ENCODE results near the gene GSTT2B.
A peak's percentile ranks its signal among the peaks of the same experiment; 100 is the strongest.
"Not testable (repeated sequence)": the region's sequence is repeated elsewhere in the genome, so short reads cannot be mapped to it uniquely, and the experiment has no call there.

The GSTT2B gene

GRCh38 chr22:24006914-24007214, 45.9 kb upstream of the GSTT2B start:
- TF ChIP-seq, protein P1, sequence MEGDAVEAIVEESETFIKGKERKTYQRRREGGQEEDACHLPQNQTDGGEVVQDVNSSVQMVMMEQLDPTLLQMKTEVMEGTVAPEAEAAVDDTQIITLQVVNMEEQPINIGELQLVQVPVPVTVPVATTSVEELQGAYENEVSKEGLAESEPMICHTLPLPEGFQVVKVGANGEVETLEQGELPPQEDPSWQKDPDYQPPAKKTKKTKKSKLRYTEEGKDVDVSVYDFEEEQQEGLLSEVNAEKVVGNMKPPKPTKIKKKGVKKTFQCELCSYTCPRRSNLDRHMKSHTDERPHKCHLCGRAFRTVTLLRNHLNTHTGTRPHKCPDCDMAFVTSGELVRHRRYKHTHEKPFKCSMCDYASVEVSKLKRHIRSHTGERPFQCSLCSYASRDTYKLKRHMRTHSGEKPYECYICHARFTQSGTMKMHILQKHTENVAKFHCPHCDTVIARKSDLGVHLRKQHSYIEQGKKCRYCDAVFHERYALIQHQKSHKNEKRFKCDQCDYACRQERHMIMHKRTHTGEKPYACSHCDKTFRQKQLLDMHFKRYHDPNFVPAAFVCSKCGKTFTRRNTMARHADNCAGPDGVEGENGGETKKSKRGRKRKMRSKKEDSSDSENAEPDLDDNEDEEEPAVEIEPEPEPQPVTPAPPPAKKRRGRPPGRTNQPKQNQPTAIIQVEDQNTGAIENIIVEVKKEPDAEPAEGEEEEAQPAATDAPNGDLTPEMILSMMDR (IDR thresholded peaks at IDR 0.05; ENCODE audit: low read depth, low read length): no peak
- DNase-seq (ENCODE audit: low read depth in 2 of 2): no peak
- no peak overlapping the region for H3K4me3 ChIP-seq (replicated peaks in 1 of 2; ENCODE audit: low read depth in 2 of 2, low read length in 2 of 2)

- no peak for DNase-seq (ENCODE audit: low read depth in 2 of 2)
- no peak overlapping the region for H3K4me3 ChIP-seq (replicated peaks in 1 of 2; ENCODE audit: low read depth in 2 of 2, low read length in 2 of 2)
- TF ChIP-seq, protein P1 (IDR thresholded peaks at IDR 0.05; ENCODE audit: low read depth, low read length): no peak
Observed at GRCh38 chr22:24006207-24006913, 45.4 kb upstream of the GSTT2B start.

- TF ChIP-seq, protein P1 (IDR thresholded peaks at IDR 0.05; ENCODE audit: low read depth, low read length): no peak
- DNase-seq (ENCODE audit: low read depth in 2 of 2): peak; percentile 43 to 57
- H3K4me3 ChIP-seq (replicated peaks in 1 of 2; ENCODE audit: low read depth in 2 of 2, low read length in 2 of 2): no peak within 1 kb of the TSS
Observed at GRCh38 chr22:24005201-24005600, 44.2 kb upstream of the GSTT2B start, which contains the start of gene GSTT4. GSTT4 (minus strand) TSS chr22:24005453; CDS start chr22:24005356, 97 bp downstream.

- TF ChIP-seq, protein P1 (IDR thresholded peaks at IDR 0.05; ENCODE audit: low read depth, low read length): no peak
- no peak for DNase-seq (ENCODE audit: low read depth in 2 of 2)
- no peak overlapping the region for H3K4me3 ChIP-seq (replicated peaks in 1 of 2; ENCODE audit: low read depth in 2 of 2, low read length in 2 of 2)
Observed at GRCh38 chr22:24003887-24004286, 42.9 kb upstream of the GSTT2B start.

DNA sequence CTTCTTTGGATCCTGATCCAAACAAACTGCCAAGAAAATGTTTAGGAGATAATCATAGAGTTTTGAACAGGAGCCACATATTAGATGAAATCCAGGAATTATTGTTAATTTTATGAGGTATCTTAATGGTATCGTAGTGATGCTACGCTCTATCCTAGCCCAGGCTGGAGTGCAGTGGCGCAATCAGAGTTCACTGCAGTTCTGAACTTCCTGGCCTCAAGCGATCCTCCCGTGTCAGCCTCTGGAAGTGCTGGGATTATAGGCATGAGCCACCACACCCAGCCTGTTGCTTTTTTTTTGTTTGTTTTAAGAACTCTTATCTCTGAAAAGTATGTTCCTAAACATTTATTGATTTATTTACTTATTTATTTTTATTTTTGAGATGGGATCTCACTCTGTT, 41.9 kb upstream of the GSTT2B start:
- DNase-seq (ENCODE audit: low read depth in 2 of 2): no peak
- no peak overlapping the region for H3K4me3 ChIP-seq (replicated peaks in 1 of 2; ENCODE audit: low read depth in 2 of 2, low read length in 2 of 2)
- TF ChIP-seq, protein P1 (IDR thresholded peaks at IDR 0.05; ENCODE audit: low read depth, low read length): no peak

GRCh38 chr22:24002272-24002671, 41.3 kb upstream of the GSTT2B start:
- DNase-seq (ENCODE audit: low read depth in 2 of 2): no peak
- H3K4me3 ChIP-seq (replicated peaks in 1 of 2; ENCODE audit: low read depth in 2 of 2, low read length in 2 of 2): no peak overlapping the region
- TF ChIP-seq, protein P1 (IDR thresholded peaks at IDR 0.05; ENCODE audit: low read depth, low read length): no peak

DNA sequence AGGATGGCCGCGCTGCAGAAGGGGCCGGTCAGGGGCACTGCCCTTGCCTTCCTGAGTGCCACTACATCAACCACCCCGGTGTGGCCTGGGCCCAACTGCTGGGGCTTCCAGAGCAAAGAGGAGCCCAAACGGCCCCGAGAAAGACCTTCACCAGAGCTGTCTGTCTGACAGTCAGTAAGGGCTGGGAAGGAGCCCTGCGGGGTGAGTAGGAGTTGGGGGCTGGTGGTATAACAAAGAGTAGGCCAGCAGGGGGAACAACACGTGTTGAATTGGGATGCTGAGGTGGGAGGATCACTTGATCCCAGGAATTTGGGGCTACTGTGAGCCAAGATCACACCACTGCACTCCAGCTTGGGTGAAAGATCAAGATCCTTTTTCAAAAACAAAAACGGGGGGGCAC, 40.3 kb upstream of the GSTT2B start:
- TF ChIP-seq, protein P1 (IDR thresholded peaks at IDR 0.05; ENCODE audit: low read depth, low read length): no peak
- DNase-seq (ENCODE audit: low read depth in 2 of 2): no peak
- no peak overlapping the region for H3K4me3 ChIP-seq (replicated peaks in 1 of 2; ENCODE audit: low read depth in 2 of 2, low read length in 2 of 2)

DNA sequence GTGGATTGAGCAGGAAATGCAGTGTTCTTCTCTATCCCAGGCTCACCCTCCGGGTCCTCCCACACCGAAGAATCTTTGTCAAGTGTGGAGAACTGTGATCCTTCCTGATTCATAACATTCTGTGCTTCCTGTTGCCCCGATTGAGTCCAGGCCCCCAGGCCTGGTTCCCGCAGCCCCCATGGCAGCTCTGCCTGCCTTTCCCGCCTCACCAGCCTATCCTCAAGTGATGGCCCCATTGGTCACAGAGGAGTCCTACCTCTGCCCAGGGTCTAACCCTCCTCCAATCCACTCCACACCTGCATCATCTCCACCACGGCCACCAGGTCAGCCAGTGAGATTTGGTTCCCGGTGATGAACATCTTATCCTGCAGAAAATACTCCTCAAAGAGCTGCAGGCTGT, 38.8 kb upstream of the GSTT2B start:
- not testable (repeated sequence) for H3K4me3 ChIP-seq (replicated peaks in 1 of 2; ENCODE audit: low read depth in 2 of 2, low read length in 2 of 2); DNase-seq (ENCODE audit: low read depth in 2 of 2)

All from cardiac fibroblast (primary cell).